ENCODE data around the gene DNAJC18. TPM values are rescaled to one million over a fixed set of nuclear protein-coding genes. Genes with fewer than 3 reads are reported as not detected.
A peak's percentile ranks its signal among the peaks of the same experiment; 100 is the strongest.
"Not testable (repeated sequence)": the region's sequence is repeated elsewhere in the genome, so short reads cannot be mapped to it uniquely, and the experiment has no call there.

Gene DNAJC18
- total RNA-seq (ENCODE audit: unreplicated experiment), result 69.6 TPM
- long read RNA-seq, full-length matches to known transcripts, result 5 of 9 reads
- long read RNA-seq, partial matches to known transcripts, result 0 of 9 reads
- long read RNA-seq, other reads (novel, unspliced or antisense), result 4 of 9 reads

- H3K27me3 Mint-ChIP-seq (ENCODE audit: unreplicated experiment), result peaks cover 9% of the 10 kb centered on the region
- peaks cover 31% of the 10 kb centered on the region for H3K36me3 Mint-ChIP-seq (ENCODE audit: low read depth, unreplicated experiment)
- H3K4me1 Mint-ChIP-seq (ENCODE audit: unreplicated experiment), result peaks cover 48% of the 10 kb centered on the region
- peak; percentile 87 for DNase-seq (ENCODE audit: low spot score)
- H3K4me3 Mint-ChIP-seq (ENCODE audit: unreplicated experiment), result peak within 1 kb of the TSS; percentile 94
- no peak for TF ChIP-seq CTCF (IDR thresholded peaks at IDR 0.05; ENCODE audit: unreplicated experiment)
- H3K9me3 Mint-ChIP-seq (ENCODE audit: unreplicated experiment), result no peaks in the 10 kb centered on the region
- peak within 1 kb of the TSS; percentile 90 for H3K27ac Mint-ChIP-seq (ENCODE audit: unreplicated experiment)
Observed at GRCh38 chr5:139439013-139439903, at the start of gene DNAJC18. DNAJC18 (minus strand) TSS chr5:139439525; CDS start chr5:139439445, 80 bp downstream.

GRCh38 chr5:139488260-139488659 lies 48.9 kb upstream of the DNAJC18 start:
- no peak for TF ChIP-seq CTCF (IDR thresholded peaks at IDR 0.05; ENCODE audit: unreplicated experiment)
- peaks cover 23% of the 10 kb centered on the region for H3K4me1 Mint-ChIP-seq (ENCODE audit: unreplicated experiment)
- DNase-seq (ENCODE audit: low spot score), result no peak
- peaks cover 3% of the 10 kb centered on the region for H3K27me3 Mint-ChIP-seq (ENCODE audit: unreplicated experiment)
- no peaks in the 10 kb centered on the region for H3K36me3 Mint-ChIP-seq (ENCODE audit: low read depth, unreplicated experiment)
- H3K4me3 Mint-ChIP-seq (ENCODE audit: unreplicated experiment), result no peak overlapping the region
- no peak overlapping the region for H3K27ac Mint-ChIP-seq (ENCODE audit: unreplicated experiment)
- no peaks in the 10 kb centered on the region for H3K9me3 Mint-ChIP-seq (ENCODE audit: unreplicated experiment)

GRCh38 chr5:139486201-139486600 lies 46.9 kb upstream of the DNAJC18 start:
- Mint-ChIP-seq H3K27ac (ENCODE audit: unreplicated experiment) (peak overlapping the region; percentile 13), H3K36me3 (ENCODE audit: low read depth, unreplicated experiment) (no peaks in the 10 kb centered on the region)
- no peak for DNase-seq (ENCODE audit: low spot score)

GRCh38 chr5:139482890-139483208 lies 43.5 kb upstream of the DNAJC18 start:
- Mint-ChIP-seq H3K4me1 (ENCODE audit: unreplicated experiment) (peaks cover 29% of the 10 kb centered on the region), H3K27ac (ENCODE audit: unreplicated experiment) (peak overlapping the region; percentile 94)
- H3K4me3 Mint-ChIP-seq (ENCODE audit: unreplicated experiment); H3K9me3 Mint-ChIP-seq (ENCODE audit: unreplicated experiment); DNase-seq (ENCODE audit: low spot score); H3K27me3 Mint-ChIP-seq (ENCODE audit: unreplicated experiment); H3K36me3 Mint-ChIP-seq (ENCODE audit: low read depth, unreplicated experiment): not testable (repeated sequence)

More at GRCh38 chr5:139486201-139486600, 46.9 kb upstream of the DNAJC18 start:
- Mint-ChIP-seq H3K27me3 (ENCODE audit: unreplicated experiment) (peaks cover 3% of the 10 kb centered on the region), H3K4me1 (ENCODE audit: unreplicated experiment) (peaks cover 29% of the 10 kb centered on the region), H3K4me3 (ENCODE audit: unreplicated experiment) (no peak overlapping the region), H3K9me3 (ENCODE audit: unreplicated experiment) (no peaks in the 10 kb centered on the region)
- TF ChIP-seq CTCF (IDR thresholded peaks at IDR 0.05; ENCODE audit: unreplicated experiment), result no peak

GRCh38 chr5:139482050-139482889 lies 42.9 kb upstream of the DNAJC18 start, which contains the start of gene STING1:
STING1 (minus strand) TSS chr5:139482758; CDS start chr5:139481704, 1,054 bp downstream.
- Mint-ChIP-seq H3K27me3 (ENCODE audit: unreplicated experiment) (peaks cover 9% of the 10 kb centered on the region), H3K4me3 (ENCODE audit: unreplicated experiment) (peak within 1 kb of the TSS; percentile 77), H3K36me3 (ENCODE audit: low read depth, unreplicated experiment) (peaks cover 6% of the 10 kb centered on the region), H3K27ac (ENCODE audit: unreplicated experiment) (peak within 1 kb of the TSS; percentile 94), H3K4me1 (ENCODE audit: unreplicated experiment) (peaks cover 28% of the 10 kb centered on the region), H3K9me3 (ENCODE audit: unreplicated experiment) (no peaks in the 10 kb centered on the region)
- TF ChIP-seq CTCF (IDR thresholded peaks at IDR 0.05; ENCODE audit: unreplicated experiment), result no peak
- DNase-seq (ENCODE audit: low spot score), result no peak

Data from endothelial cell (in vitro differentiated cells).